Loucy (cell line): ENCODE data around the gene PTCH1.

ENCODE experiments used
- H2AFZ ChIP-seq: fragments of 200-600 bp; sonication (generic); 2 replicates; pipeline ENCODE4 v1.6.0; 2016; ENCODE audit warnings: antibody characterized with exemption, mild to moderate bottlenecking, low read length, moderate library complexity
- H3F3A ChIP-seq: fragments of 200-600 bp; 2 replicates; pipeline ENCODE4 v1.6.0; 2016; ENCODE audit warnings: antibody characterized with exemption, low read depth, mild to moderate bottlenecking
- H3K27me3 ChIP-seq: fragments of 200-600 bp; sonication (generic); 2 replicates; pipeline ENCODE4 v1.6.1; 2014; ENCODE audit warnings: low read length, mild to moderate bottlenecking; ENCODE audit not compliant: insufficient read depth, poor library complexity, severe bottlenecking
- H3K36me3 ChIP-seq: fragments of 200-600 bp; sonication (generic); 2 replicates; pipeline ENCODE4 v1.6.1; 2016; ENCODE audit warnings: low read length; ENCODE audit not compliant: insufficient read depth
- H3K4me1 ChIP-seq: fragments of 200-600 bp; sonication (generic); 2 replicates; pipeline ENCODE4 v1.5.1; 2014; ENCODE audit warnings: low read length, mild to moderate bottlenecking; ENCODE audit not compliant: insufficient read depth, poor library complexity, severe bottlenecking
- H3K4me2 ChIP-seq: fragments of 200-600 bp; sonication (generic); 2 replicates; pipeline ENCODE4 v1.6.0; 2014; ENCODE audit warnings: antibody characterized with exemption, low read length, low read depth, mild to moderate bottlenecking; ENCODE audit not compliant: poor library complexity, severe bottlenecking
- H3K4me3 ChIP-seq: fragments of 200-600 bp; sonication (generic); 2 replicates; pipeline ENCODE4 v1.5.1; 2014; ENCODE audit warnings: low read length, mild to moderate bottlenecking, mixed read lengths; ENCODE audit not compliant: poor library complexity, severe bottlenecking
- H3K79me2 ChIP-seq: fragments of 200-600 bp; sonication (generic); 2 replicates; pipeline ENCODE4 v1.6.1; 2014; ENCODE audit warnings: low read length; ENCODE audit not compliant: insufficient read depth
- H3K9ac ChIP-seq: fragments of 200-600 bp; sonication (generic); 2 replicates; pipeline ENCODE4 v1.6.0; 2014; ENCODE audit warnings: mild to moderate bottlenecking, low read depth, low read length, moderate library complexity; ENCODE audit not compliant: poor library complexity, severe bottlenecking
- H3K9me2 ChIP-seq: fragments of 200-600 bp; sonication (generic); replicated peaks from 2 replicates; pipeline ENCODE4 v1.6.1; 2016; ENCODE audit warnings: low read depth, low read length, mixed read lengths
- H3K9me3 ChIP-seq: fragments of 200-600 bp; sonication (generic); 2 replicates; pipeline ENCODE4 v1.6.1; 2014; ENCODE audit warnings: mild to moderate bottlenecking, antibody characterized with exemption, low read length, low read depth; ENCODE audit not compliant: insufficient read depth
- H4K20me1 ChIP-seq: fragments of 200-600 bp; sonication (generic); 2 replicates; pipeline ENCODE4 v1.6.0; 2014; ENCODE audit warnings: antibody characterized with exemption, low read length, mild to moderate bottlenecking; ENCODE audit not compliant: insufficient read depth, poor library complexity, severe bottlenecking
- EZH2phosphoT487 ChIP-seq: fragments of 200-600 bp; IDR thresholded peaks from 2 replicates; pipeline ENCODE4 v1.6.1; 2018; ENCODE audit warnings: antibody characterized with exemption, mild to moderate bottlenecking, moderate library complexity, borderline replicate concordance
- TF ChIP-seq, protein P1 (sequence below): fragments of 200-600 bp; sonication (generic); conservative IDR thresholded peaks from 2 replicates; pipeline ENCODE4 v1.5.1; 2014; ENCODE audit warnings: mild to moderate bottlenecking, antibody characterized with exemption, low read length

PTCH1 gene

GRCh38 chr9:95508242-95508967 lies 8.4 kb downstream of the PTCH1 start:
- H2AFZ ChIP-seq = no peak overlapping the region
- H3K9me2 ChIP-seq = no peaks in the 10 kb centered on the region
- no peak overlapping the region for H3K4me3 ChIP-seq
- no peaks in the 10 kb centered on the region for H3K9me3 ChIP-seq
- H3K79me2 ChIP-seq = no peaks in the 10 kb centered on the region
- H3K9ac ChIP-seq = no peak overlapping the region
- H3K4me1 ChIP-seq = no peaks in the 10 kb centered on the region
- no peaks in the 10 kb centered on the region for H4K20me1 ChIP-seq
- H3K36me3 ChIP-seq = no peaks in the 10 kb centered on the region
- H3K27me3 ChIP-seq = no peaks in the 10 kb centered on the region
- no peak overlapping the region for H3K4me2 ChIP-seq
- no peak for TF ChIP-seq EZH2phosphoT487
- no peaks in the 10 kb centered on the region for H3F3A ChIP-seq

GRCh38 chr9:95507464-95508241 lies 9.1 kb downstream of the PTCH1 start:
- Histone ChIP-seq H3K4me3 (no peak overlapping the region), H3K4me2 (no peak overlapping the region), H2AFZ (no peak overlapping the region), H3F3A (no peaks in the 10 kb centered on the region), H3K9ac (no peak overlapping the region), H3K36me3 (no peaks in the 10 kb centered on the region), H4K20me1 (no peaks in the 10 kb centered on the region), H3K4me1 (no peaks in the 10 kb centered on the region), H3K79me2 (no peaks in the 10 kb centered on the region), H3K9me2 (no peaks in the 10 kb centered on the region), H3K9me3 (no peaks in the 10 kb centered on the region), H3K27me3 (no peaks in the 10 kb centered on the region)
- no peak for TF ChIP-seq EZH2phosphoT487
- TF ChIP-seq, protein P1, sequence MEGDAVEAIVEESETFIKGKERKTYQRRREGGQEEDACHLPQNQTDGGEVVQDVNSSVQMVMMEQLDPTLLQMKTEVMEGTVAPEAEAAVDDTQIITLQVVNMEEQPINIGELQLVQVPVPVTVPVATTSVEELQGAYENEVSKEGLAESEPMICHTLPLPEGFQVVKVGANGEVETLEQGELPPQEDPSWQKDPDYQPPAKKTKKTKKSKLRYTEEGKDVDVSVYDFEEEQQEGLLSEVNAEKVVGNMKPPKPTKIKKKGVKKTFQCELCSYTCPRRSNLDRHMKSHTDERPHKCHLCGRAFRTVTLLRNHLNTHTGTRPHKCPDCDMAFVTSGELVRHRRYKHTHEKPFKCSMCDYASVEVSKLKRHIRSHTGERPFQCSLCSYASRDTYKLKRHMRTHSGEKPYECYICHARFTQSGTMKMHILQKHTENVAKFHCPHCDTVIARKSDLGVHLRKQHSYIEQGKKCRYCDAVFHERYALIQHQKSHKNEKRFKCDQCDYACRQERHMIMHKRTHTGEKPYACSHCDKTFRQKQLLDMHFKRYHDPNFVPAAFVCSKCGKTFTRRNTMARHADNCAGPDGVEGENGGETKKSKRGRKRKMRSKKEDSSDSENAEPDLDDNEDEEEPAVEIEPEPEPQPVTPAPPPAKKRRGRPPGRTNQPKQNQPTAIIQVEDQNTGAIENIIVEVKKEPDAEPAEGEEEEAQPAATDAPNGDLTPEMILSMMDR = no peak

DNA sequence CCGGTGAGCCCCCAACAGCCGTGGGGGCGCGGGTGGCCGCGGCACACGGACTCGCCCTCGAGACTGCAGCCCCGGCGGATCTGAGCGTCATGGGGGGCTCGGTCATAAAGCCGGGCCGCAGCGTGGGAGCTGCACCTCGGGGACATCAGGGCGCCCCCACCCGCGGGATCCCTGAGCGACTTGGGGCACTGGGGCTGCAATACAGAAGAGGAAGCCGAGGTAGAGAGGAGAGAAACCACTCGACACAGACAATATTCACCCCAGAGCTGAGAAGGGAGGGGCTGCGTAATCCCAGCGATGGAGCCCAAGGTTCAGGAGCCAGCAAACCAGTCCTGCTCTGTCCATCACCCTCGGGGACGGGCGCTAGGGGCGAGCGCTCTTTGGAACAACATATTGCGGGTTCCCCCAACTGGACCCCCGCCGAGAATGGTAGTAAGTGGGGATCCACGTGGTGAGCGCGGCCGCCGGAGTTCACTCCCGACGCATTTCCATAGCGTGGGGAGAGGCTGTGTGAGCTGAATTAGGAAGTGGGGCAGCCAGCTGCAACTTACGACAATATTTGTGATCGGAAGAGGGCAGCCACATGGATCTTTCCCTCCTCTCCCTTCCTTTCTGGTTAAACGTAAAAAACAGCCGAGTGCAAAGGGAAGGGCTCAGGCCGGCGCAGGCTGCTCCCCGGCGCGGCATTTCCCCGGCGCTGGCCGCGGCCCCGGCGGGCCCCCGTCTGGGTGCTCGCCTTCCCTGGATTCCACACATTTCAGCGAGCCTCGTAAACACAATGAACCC lies 9.9 kb downstream of the PTCH1 start:
- no peaks in the 10 kb centered on the region for H3F3A ChIP-seq
- no peak for TF ChIP-seq EZH2phosphoT487
- TF ChIP-seq, protein P1 = no peak
- H3K27me3 ChIP-seq = no peaks in the 10 kb centered on the region
- no peak overlapping the region for H3K4me3 ChIP-seq
- no peaks in the 10 kb centered on the region for H3K9me3 ChIP-seq
- no peak overlapping the region for H3K9ac ChIP-seq
- H4K20me1 ChIP-seq = no peaks in the 10 kb centered on the region
- no peaks in the 10 kb centered on the region for H3K36me3 ChIP-seq
- no peaks in the 10 kb centered on the region for H3K9me2 ChIP-seq
- H2AFZ ChIP-seq = no peak overlapping the region
- no peaks in the 10 kb centered on the region for H3K79me2 ChIP-seq
- H3K4me1 ChIP-seq = no peaks in the 10 kb centered on the region
- H3K4me2 ChIP-seq = no peak overlapping the region
